Kasumi-1 (cell line): ENCODE results near the gene TMEM132E.
"Not testable (repeated sequence)": the region's sequence is repeated elsewhere in the genome, so short reads cannot be mapped to it uniquely, and the experiment has no call there.

ENCODE experiments used
- DNase-seq, 2 experiments: peaks; one replicate each; lab custom pipeline; 2025; lab: John Stamatoyannopoulos, UW

TMEM132E gene, protein sequence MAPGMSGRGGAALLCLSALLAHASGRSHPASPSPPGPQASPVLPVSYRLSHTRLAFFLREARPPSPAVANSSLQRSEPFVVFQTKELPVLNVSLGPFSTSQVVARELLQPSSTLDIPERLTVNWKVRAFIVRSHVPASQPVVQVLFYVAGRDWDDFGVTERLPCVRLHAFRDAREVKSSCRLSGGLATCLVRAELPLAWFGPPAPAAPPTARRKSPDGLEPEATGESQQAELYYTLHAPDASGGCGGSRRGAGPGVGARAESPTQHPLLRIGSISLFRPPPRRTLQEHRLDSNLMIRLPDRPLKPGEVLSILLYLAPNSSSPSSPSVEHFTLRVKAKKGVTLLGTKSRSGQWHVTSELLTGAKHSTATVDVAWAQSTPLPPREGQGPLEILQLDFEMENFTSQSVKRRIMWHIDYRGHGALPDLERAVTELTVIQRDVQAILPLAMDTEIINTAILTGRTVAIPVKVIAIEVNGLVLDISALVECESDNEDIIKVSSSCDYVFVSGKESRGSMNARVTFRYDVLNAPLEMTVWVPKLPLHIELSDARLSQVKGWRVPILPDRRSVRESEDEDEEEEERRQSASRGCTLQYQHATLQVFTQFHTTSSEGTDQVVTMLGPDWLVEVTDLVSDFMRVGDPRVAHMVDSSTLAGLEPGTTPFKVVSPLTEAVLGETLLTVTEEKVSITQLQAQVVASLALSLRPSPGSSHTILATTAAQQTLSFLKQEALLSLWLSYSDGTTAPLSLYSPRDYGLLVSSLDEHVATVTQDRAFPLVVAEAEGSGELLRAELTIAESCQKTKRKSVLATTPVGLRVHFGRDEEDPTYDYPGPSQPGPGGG (N-terminal part only)

GRCh38 chr17:34579017-34579946 lies at the start of gene TMEM132E:
Gene TMEM132E, plus strand, starts transcription at chr17:34579582. Its CDS starts 1,495 bp downstream, at chr17:34581077.
- DNase-seq, result no peak

DNA sequence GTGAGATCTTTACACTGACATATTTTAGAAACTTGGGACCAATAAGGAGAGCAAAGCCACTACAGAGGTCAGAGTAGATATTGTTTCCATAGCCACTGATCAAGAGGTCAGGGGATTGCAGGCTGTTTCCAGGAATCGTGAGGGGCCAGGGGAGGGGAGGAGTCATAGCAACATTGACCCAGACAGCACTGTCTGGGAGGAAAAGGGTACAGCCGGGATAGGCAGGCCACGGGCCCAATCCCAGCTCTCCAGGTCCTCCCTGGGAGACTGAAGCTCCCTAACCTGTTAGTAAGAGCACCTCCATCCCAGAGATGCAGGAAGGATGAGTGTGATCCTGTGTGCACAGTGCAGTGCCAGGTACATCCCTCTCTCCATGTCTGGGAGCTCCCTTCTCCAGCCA lies 48.5 kb upstream of the TMEM132E start:
- no peak for DNase-seq

- no peak for DNase-seq
Observed at GRCh38 chr17:34532281-34533065, 46.9 kb upstream of the TMEM132E start.

- DNase-seq, result no peak
Observed at GRCh38 chr17:34533806-34534527, 45.4 kb upstream of the TMEM132E start.

DNA sequence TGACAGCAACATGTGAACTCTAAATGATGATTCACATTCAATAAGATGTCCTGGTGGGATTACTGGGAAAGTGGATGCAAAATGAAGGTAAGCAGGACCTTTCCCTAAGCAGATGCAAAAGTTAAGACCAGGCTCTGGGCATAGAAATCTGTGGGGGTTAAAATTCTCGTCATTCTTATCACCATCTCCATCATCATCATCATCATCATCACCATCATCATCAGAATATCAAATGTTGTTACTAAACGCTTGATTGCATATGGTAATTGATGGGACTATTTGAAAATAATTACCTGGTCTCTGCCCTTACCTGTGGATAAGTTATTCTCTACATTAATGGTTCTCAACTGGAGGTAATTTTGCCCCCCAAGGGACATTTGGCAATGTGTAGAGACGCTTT lies 41.9 kb upstream of the TMEM132E start:
- DNase-seq, result no peak

DNA sequence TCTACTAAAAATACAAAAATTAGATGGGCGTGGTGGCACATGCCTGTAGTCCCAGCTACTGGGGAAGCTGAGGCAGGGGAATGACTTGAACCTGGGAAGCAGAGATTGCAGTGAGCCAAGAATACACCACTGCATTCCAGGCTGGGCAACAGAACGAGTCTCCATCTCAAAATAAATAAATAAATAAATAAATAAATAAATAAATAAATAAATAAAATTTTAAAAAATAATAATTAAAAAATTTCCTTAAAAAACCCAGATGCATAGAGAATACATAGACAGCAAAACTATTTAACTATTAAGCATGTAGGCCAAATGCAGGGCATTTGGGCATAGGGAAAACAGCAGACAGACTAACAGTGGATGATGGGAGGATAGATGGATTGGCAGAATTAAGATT lies 40.8 kb upstream of the TMEM132E start:
- not testable (repeated sequence) for DNase-seq

GRCh38 chr17:34539881-34540280 lies 39.5 kb upstream of the TMEM132E start:
- no peak for DNase-seq

GRCh38 chr17:34542700-34543336 lies 36.6 kb upstream of the TMEM132E start:
- DNase-seq, result peak; percentile 18 to 28

GRCh38 chr17:34547453-34548063 lies 31.8 kb upstream of the TMEM132E start:
- no peak for DNase-seq

DNA sequence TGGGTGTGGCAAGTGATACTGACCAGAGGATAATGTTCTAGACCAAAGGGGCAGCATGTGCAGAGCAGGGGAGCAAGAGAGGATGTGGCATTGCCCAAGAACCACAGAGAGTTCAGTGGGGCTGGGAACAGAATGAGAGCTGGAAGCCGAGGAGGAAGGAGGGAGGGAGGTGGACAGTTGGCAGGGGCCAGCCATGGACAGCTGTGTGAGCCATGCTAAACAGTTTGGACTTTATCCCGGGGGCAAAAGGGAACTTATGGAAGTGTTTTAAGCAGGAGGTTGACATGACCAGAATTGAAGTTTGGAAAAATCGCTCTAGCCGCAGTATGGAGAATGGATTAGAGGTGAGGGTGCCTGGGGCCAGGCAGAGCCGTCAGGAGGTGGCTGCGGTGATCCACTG lies 29.4 kb upstream of the TMEM132E start:
- no peak for DNase-seq

DNA sequence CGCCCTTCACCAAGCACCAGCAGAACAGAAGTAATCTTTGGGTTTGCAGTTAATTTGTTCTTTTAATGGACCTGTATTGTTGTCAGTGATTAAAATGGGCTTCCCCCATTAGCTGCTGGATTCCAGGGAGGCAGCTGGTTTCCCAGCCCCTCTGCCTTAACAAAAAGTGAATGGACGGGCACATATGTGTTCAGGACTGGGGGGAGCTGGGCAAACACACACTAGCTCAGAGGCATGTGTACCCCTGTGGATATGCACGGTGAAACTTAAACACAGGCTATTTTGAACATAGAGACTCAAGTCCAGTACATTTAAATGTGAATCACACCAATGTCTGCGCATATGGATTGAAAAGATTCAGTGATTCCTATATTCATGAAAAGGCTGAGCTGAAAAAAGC lies 25.5 kb upstream of the TMEM132E start:
- no peak for DNase-seq

- DNase-seq, result no peak
Observed at GRCh38 chr17:34556384-34556783, 23.0 kb upstream of the TMEM132E start.

DNA sequence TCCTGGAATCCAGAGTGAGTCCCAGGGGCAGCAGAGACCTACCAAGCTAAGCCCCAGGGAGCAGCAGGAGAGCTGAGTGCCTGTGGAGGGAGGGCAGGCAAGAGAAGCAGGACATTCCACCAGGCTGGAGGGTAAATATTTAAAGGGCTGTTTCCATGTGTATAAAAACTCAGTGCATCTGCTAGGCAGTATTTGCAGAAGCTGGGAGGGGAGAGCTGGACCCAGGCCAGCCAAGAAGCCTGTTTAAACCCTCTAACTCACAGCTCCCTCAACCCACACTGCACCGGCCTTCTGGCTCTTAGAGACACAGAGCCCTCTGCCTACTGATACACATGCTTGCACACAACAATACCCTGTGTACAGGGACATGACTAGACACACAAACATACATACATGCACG lies 22.5 kb upstream of the TMEM132E start:
- DNase-seq, result no peak

DNA sequence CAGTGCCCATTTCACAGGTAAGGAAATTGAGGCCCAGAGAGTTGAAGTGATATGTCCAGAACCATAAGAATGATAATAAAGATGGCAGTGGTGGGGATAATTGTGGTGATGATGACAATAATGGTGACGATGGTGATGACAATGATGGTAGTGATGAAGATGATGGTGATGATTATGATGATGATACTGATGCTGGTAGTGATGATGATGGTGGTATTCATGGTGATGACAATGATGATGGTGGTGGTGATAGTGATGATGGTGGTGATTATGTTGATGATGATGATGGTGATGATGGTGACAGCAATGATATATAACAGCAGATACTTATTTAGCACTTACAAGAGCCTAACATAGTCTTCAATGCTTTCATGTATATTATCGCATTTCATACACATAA lies 18.1 kb upstream of the TMEM132E start:
- no peak for DNase-seq

- DNase-seq, result peak in 1 of 2 experiments; percentile 5
Observed at GRCh38 chr17:34562387-34562786, 17.0 kb upstream of the TMEM132E start.

- no peak for DNase-seq
Observed at GRCh38 chr17:34565713-34566112, 13.7 kb upstream of the TMEM132E start.

- no peak for DNase-seq
Observed at GRCh38 chr17:34566201-34566600, 13.2 kb upstream of the TMEM132E start.

DNA sequence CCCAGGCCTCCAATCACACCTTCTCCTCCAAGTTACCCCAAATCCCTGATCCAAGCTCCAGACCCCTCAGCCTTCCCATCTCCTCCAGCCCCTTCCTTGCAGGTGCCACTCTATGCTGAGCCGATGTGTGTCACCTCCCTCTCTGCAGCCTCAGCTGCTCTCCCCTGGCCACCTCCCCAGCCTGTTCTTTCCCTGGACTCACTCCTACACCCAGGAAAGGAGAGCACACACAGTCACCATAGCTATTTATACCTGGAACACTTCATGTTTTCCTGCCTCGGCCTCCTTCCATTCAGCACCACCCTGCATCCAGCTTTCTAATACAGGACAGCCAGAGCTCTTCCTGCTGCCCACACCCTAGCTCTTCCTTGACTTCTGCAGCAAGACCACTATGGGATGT lies 12.5 kb upstream of the TMEM132E start:
- no peak for DNase-seq

- no peak for DNase-seq
Observed at GRCh38 chr17:34567691-34568465, 11.5 kb upstream of the TMEM132E start.
